HEK293 (cell line): ENCODE results near the gene IRX6.

Source experiments
- ATF2 ChIP-seq: fragments of 450-650 bp; formaldehyde crosslinking; IDR thresholded peaks from 2 replicates; pipeline ENCODE4 v1.5.1; 2016; ENCODE audit warnings: missing biosample characterization, missing genetic modification characterization, low read depth
- CTCF ChIP-seq: fragments of 450-650 bp; formaldehyde crosslinking; IDR thresholded peaks from 2 replicates; pipeline ENCODE4 v1.5.1; 2016; ENCODE audit warnings: missing biosample characterization, missing genetic modification characterization
- GLI2 ChIP-seq: fragments of 450-650 bp; formaldehyde crosslinking; IDR thresholded peaks from 2 replicates; pipeline ENCODE4; 2017; ENCODE audit warnings: missing biosample characterization, missing genetic modification characterization, low read depth, borderline replicate concordance
- HOXC10 ChIP-seq: sonication (generic); formaldehyde crosslinking; IDR thresholded peaks from 2 replicates; pipeline ENCODE4 v1.8.1; 2023; ENCODE audit warnings: mild to moderate bottlenecking, missing genetic modification reagents
- MZF1 ChIP-seq: fragments of 450-650 bp; formaldehyde crosslinking; IDR thresholded peaks from 2 replicates; pipeline ENCODE4 v1.5.1; 2017; ENCODE audit warnings: missing biosample characterization, missing genetic modification characterization, borderline replicate concordance
- REST ChIP-seq: fragments of 450-650 bp; formaldehyde crosslinking; IDR thresholded peaks from 2 replicates; pipeline ENCODE4 v1.5.1; 2016; ENCODE audit warnings: missing biosample characterization, missing genetic modification characterization
- SP3 ChIP-seq: fragments of 450-650 bp; formaldehyde crosslinking; IDR thresholded peaks from 2 replicates; pipeline ENCODE4 v1.5.1; 2016; ENCODE audit warnings: missing biosample characterization, missing genetic modification characterization
- ZBTB1 ChIP-seq: fragments of 450-650 bp; formaldehyde crosslinking; IDR thresholded peaks from 2 replicates; pipeline ENCODE4 v1.5.1; 2016; ENCODE audit warnings: missing biosample characterization, missing genetic modification characterization
- ZBTB11 ChIP-seq: fragments of 450-650 bp; formaldehyde crosslinking; conservative IDR thresholded peaks from 2 replicates; pipeline ENCODE4 v1.5.1; 2016; ENCODE audit warnings: low read depth, missing biosample characterization, missing genetic modification characterization
- ZBTB17 ChIP-seq: fragments of 450-650 bp; formaldehyde crosslinking; IDR thresholded peaks from 2 replicates; pipeline ENCODE4 v1.5.1; 2016; ENCODE audit warnings: missing biosample characterization, missing genetic modification characterization
- ZBTB44 ChIP-seq: fragments of 450-650 bp; IDR thresholded peaks from 2 replicates; pipeline ENCODE4 v1.5.1; 2018; ENCODE audit warnings: missing biosample characterization, mild to moderate bottlenecking, missing genetic modification characterization
- ZBTB48 ChIP-seq: fragments of 450-650 bp; formaldehyde crosslinking; IDR thresholded peaks from 2 replicates; pipeline ENCODE4 v1.5.1; 2016; ENCODE audit warnings: missing biosample characterization, missing genetic modification characterization
- ZNF169 ChIP-seq: fragments of 450-650 bp; formaldehyde crosslinking; IDR thresholded peaks from 2 replicates; pipeline ENCODE4 v1.5.1; 2016; ENCODE audit warnings: missing biosample characterization, missing genetic modification characterization
- ZNF174 ChIP-seq: fragments of 450-650 bp; formaldehyde crosslinking; IDR thresholded peaks from 2 replicates; pipeline ENCODE4 v1.5.0; 2017; ENCODE audit warnings: missing biosample characterization, mild to moderate bottlenecking, missing genetic modification characterization
- ZNF202 ChIP-seq: fragments of 450-650 bp; formaldehyde crosslinking; IDR thresholded peaks from 2 replicates; pipeline ENCODE4 v1.5.1; 2016; ENCODE audit warnings: missing biosample characterization, missing genetic modification characterization, borderline replicate concordance
- ZNF48 ChIP-seq: fragments of 450-650 bp; formaldehyde crosslinking; IDR thresholded peaks from 2 replicates; pipeline ENCODE4 v1.5.1; 2016; ENCODE audit warnings: missing biosample characterization, missing genetic modification characterization
- ZNF510 ChIP-seq: fragments of 450-650 bp; formaldehyde crosslinking; IDR thresholded peaks from 2 replicates; pipeline ENCODE4 v1.5.1; 2018; ENCODE audit warnings: mild to moderate bottlenecking, missing genetic modification characterization, missing biosample characterization; ENCODE audit not compliant: insufficient replicate concordance
- ZNF514 ChIP-seq: fragments of 450-650 bp; formaldehyde crosslinking; IDR thresholded peaks from 2 replicates; pipeline ENCODE4 v1.5.1; 2016; ENCODE audit warnings: missing biosample characterization, missing genetic modification characterization
- ZNF544 ChIP-seq: fragments of 450-650 bp; formaldehyde crosslinking; IDR thresholded peaks from 2 replicates; pipeline ENCODE4 v1.5.0; 2017; ENCODE audit warnings: missing biosample characterization, missing genetic modification characterization
- ZNF549 ChIP-seq: fragments of 450-650 bp; IDR thresholded peaks from 2 replicates; pipeline ENCODE4 v1.5.1; 2018; ENCODE audit warnings: missing biosample characterization, missing genetic modification characterization, mild to moderate bottlenecking, inconsistent platforms, moderate library complexity
- ZNF555 ChIP-seq: fragments of 450-650 bp; formaldehyde crosslinking; conservative IDR thresholded peaks from 2 replicates; pipeline ENCODE4 v1.5.1; 2017; ENCODE audit warnings: missing biosample characterization, mild to moderate bottlenecking, missing genetic modification characterization, inconsistent platforms
- ZNF610 ChIP-seq: fragments of 450-650 bp; formaldehyde crosslinking; IDR thresholded peaks from 2 replicates; pipeline ENCODE4 v1.5.1; 2016; ENCODE audit warnings: missing biosample characterization, missing genetic modification characterization, borderline replicate concordance
- ZNF654 ChIP-seq: fragments of 450-650 bp; formaldehyde crosslinking; IDR thresholded peaks from 2 replicates; pipeline ENCODE4 v1.5.1; 2016; ENCODE audit warnings: low read depth, missing biosample characterization, missing genetic modification characterization
- ZNF658 ChIP-seq: fragments of 450-650 bp; formaldehyde crosslinking; IDR thresholded peaks from 2 replicates; pipeline ENCODE4; 2016; ENCODE audit warnings: missing biosample characterization, missing genetic modification characterization
- ZNF660 ChIP-seq: fragments of 450-650 bp; IDR thresholded peaks from 2 replicates; pipeline ENCODE4 v1.5.1; 2018; ENCODE audit warnings: missing biosample characterization, mild to moderate bottlenecking, missing genetic modification characterization
- ZNF76 ChIP-seq: fragments of 450-650 bp; formaldehyde crosslinking; IDR thresholded peaks from 2 replicates; pipeline ENCODE4; 2016; ENCODE audit warnings: low read depth, missing biosample characterization, missing genetic modification characterization, borderline replicate concordance
- ZNF785 ChIP-seq: fragments of 450-650 bp; formaldehyde crosslinking; IDR thresholded peaks from 2 replicates; pipeline ENCODE4 v1.5.1; 2016; ENCODE audit warnings: missing biosample characterization, missing genetic modification characterization
- ZNF791 ChIP-seq: fragments of 450-650 bp; formaldehyde crosslinking; IDR thresholded peaks from 2 replicates; pipeline ENCODE4 v1.5.1; 2016; ENCODE audit warnings: missing biosample characterization, missing genetic modification characterization
- ZSCAN30 ChIP-seq: fragments of 450-650 bp; IDR thresholded peaks from 2 replicates; pipeline ENCODE4 v1.5.1; 2018; ENCODE audit warnings: missing biosample characterization, mild to moderate bottlenecking, missing genetic modification characterization, moderate library complexity

The IRX6 gene

GRCh38 chr16:55323637-55324271, at the start of gene IRX6 (continued):
- TF ChIP-seq ZNF549 (no peak), ZSCAN30 (tag by site-specific recombination) (peak; percentile 23; the same call in 1 of the 2 replicates), ZNF555 (tag by site-specific recombination) (no peak), ZNF174 (tag by site-specific recombination) (no peak), ZNF169 (tag by site-specific recombination) (no peak), ZNF785 (tag by site-specific recombination) (no peak), ZNF48 (no peak), ZNF654 (tag by site-specific recombination) (peak; percentile 27; the same call in 1 of the 2 replicates), ZNF202 (no peak), ZBTB1 (no peak), ZNF544 (tag by site-specific recombination) (no peak), SP3 (tag by site-specific recombination) (no peak), ZNF514 (tag by site-specific recombination) (no peak), HOXC10 (CRISPR knock-in tag) (no peak), ZNF658 (tag by site-specific recombination) (no peak), REST (tag by site-specific recombination) (no peak), ZBTB17 (tag by site-specific recombination) (peak; percentile 63), ZNF791 (tag by site-specific recombination) (no peak), ZNF660 (tag by site-specific recombination) (peak; percentile 69; the same call in 1 of the 2 replicates), MZF1 (tag by site-specific recombination) (0 out of 2 replicates have a peak, but pooled peaks have one; percentile 15), ZBTB11 (tag by site-specific recombination) (0 out of 2 replicates have a peak, but pooled peaks have one; percentile 23), ATF2 (no peak), GLI2 (tag by site-specific recombination) (no peak), ZBTB48 (tag by site-specific recombination) (peak; percentile 96), ZBTB44 (tag by site-specific recombination) (no peak), ZNF76 (tag by site-specific recombination) (no peak), ZNF610 (tag by site-specific recombination) (no peak), ZNF510 (tag by site-specific recombination) (no peak), CTCF (tag by site-specific recombination) (peak; percentile 76)
